HG03457 (cell line): Measurements from ENCODE around the gene NEU4.
"Not testable (repeated sequence)": the region's sequence is repeated elsewhere in the genome, so short reads cannot be mapped to it uniquely, and the experiment has no call there.

Experiments
- ATAC-seq: cut with Tn5 transposase; IDR thresholded peaks from one replicate; pipeline ENCODE4 v1.9.1; 2021; ENCODE audit warnings: moderate number of reproducible peaks; ENCODE audit not compliant: unreplicated experiment

NEU4 gene

GRCh38 chr2:241812730-241813643, 4.0 kb downstream of the NEU4 start:
- no peak for ATAC-seq

- ATAC-seq = no peak
Observed at GRCh38 chr2:241813644-241814392, 4.8 kb downstream of the NEU4 start.

DNA sequence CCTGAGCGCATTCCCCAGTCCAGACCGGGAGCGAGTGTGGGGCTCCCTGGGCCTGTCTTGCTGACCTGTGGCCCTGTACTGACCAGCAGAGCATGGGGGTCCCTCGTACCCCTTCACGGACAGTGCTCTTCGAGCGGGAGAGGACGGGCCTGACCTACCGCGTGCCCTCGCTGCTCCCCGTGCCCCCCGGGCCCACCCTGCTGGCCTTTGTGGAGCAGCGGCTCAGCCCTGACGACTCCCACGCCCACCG, 5.3 kb downstream of the NEU4 start:
- ATAC-seq = no peak

DNA sequence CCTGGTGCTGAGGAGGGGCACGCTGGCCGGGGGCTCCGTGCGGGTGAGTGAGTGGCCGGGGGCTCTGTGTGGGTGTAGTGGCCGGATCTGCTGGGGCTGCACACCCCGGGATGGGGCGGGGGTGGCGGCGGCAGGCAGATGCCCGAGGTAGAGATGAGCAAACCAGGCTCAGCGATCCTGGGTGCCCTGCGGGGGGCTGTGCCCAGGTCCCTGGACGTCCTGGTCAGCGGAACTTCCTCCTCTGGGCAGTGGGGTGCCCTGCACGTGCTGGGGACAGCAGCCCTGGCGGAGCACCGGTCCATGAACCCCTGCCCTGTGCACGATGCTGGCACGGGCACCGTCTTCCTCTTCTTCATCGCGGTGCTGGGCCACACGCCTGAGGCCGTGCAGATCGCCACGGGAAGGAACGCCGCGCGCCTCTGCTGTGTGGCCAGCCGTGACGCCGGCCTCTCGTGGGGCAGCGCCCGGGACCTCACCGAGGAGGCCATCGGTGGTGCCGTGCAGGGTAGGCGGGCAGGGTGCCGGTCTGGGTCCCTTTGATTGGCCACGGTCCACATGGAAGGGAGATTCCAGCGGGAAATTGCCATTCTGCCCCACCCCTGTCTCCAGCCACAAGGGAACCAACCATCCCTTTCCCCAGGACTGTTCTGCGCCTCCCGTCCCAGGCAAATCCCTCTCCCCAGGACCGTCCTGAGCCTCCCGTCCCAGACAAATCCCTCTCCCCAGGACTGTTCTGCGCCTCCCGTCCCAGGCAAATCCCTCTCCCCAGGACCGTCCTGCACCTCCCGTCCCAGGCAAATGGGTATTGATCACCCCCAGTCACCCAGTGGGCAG, 5.9 kb downstream of the NEU4 start:
- no peak for ATAC-seq

GRCh38 chr2:241815477-241816430, 6.8 kb downstream of the NEU4 start:
- no peak for ATAC-seq

- ATAC-seq = no peak
Observed at GRCh38 chr2:241816431-241817121, 7.6 kb downstream of the NEU4 start.

GRCh38 chr2:241817126-241817820, 8.3 kb downstream of the NEU4 start:
- no peak for ATAC-seq

DNA sequence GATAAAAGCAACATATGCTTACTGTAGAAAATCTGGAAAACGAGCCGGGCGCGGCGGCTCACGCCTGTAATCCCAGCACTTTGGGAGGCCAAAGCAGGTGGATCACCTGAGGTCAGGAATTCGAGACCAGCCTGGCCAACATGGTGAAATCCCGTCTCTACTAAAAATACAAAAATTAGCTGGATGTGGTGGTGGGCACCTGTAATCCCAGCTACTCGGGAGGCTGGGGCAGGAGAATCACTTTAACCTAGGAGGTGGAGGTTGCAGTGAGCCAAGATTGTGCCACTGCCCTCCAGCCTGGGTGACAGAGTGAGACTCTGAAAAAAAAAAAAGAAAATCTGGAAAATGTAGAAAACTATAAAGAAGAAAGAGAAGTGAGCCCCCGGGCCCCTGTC, 8.8 kb downstream of the NEU4 start:
- ATAC-seq = not testable (repeated sequence)

- ATAC-seq = no peak
Observed at GRCh38 chr2:241818229-241818942, 9.4 kb downstream of the NEU4 start.

GRCh38 chr2:241818943-241819270, 9.9 kb downstream of the NEU4 start:
- ATAC-seq = no peak

GRCh38 chr2:241819947-241820624, 11.1 kb downstream of the NEU4 start:
- not testable (repeated sequence) for ATAC-seq

GRCh38 chr2:241820625-241821384, 11.8 kb downstream of the NEU4 start:
- ATAC-seq = no peak

DNA sequence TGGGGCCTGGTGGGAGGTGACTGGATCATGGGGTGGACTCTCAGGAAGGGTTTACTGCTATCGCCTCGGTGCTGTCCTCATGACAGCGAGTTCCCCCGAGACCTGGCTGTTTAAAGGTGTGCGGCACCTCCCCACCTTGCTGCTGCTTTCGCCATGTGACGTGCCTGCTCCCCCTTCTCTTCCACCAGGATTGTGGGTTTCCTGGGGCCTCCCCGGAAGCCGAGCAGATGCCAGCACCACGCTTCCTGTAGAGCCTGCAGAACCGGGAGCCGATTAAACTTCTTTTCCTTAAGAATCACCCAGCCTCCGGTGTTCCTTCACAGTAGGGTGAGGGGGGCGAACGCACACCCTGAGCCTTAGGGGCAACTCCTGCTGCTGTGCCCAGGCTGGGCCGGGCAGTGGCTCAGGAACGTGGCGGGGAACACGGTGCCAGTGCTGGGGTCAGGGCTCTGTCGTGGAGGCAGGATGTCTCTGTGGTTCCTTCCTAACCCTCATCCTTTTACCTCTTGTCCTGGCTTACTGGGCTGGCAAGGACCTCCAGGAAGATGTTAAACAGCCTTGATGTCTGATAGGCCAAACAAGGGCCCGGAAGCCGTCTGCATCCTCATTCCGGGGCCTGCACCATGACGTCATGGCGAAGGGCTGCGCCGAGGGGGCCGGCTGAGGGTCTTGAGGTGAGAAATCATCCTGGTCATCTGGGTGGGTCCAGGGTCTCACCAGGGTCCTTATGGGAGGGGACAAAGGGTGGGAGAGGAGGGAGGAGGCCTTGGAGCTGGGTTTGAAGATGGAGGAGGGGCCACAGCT, 12.7 kb downstream of the NEU4 start:
- no peak for ATAC-seq

DNA sequence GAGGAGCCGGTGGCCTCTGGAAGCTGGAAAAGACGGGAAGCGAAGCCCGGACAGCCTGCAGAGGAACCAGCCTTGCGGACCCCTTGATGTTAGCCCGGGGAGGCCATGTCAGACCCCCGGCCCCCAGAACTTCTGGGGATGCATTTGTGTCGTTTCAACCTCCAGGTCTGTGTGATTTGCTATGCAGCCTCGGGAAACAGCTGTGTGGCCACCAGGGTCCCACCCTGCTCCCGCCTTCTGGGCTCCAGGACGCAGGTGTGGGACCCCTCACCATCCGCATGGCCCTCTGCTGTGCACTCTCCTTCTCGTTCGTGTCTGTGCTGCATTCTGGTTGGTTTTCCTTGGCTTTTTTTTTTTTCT, 13.3 kb downstream of the NEU4 start:
- ATAC-seq = no peak

DNA sequence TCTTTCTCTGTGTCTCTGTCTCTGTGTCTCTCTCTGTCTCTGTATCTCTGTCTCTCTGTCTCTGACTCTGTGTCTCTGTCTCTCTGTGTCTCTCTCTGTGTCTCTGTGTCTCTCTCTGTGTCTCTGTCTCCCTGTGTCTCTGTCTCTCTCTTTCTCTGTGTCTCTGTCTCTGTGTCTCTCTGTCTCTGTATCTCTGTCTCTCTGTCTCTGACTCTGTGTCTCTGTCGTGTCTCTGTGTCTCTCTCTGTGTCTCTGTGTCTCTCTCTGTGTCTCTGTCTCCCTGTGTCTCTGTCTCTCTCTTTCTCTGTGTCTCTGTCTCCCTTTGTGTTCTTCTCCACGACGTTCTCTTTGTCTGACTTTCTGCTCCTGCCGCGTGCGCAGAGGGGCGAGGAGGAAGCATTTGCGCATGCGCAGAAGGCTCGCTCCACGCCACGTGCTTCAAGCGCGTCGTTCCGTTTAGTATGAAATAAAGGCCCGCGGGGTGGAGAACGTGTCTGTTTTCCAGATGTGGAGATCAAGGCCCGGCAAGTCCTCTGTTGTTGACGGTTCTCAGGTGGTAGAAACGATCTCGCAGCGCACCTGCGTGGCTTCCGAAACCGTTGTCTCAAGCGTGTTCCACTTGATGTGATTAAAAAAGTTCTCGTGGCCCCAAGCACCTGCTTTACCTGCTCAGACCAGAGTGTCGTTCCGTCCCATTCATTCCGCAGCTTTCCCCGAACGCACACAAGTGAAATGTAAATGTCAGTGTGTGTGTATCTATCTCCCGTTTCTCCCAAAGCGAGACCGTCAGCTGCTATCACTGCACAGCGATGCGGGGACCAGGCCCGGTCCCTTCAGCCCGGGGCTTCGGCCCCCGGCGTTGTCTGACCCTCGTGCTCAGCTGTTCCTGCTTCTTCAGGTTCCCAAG, 14.8 kb downstream of the NEU4 start:
- ATAC-seq = not testable (repeated sequence)

GRCh38 chr2:241827394-241827793, 18.4 kb downstream of the NEU4 start:
- ATAC-seq = no peak
